NCI-H1417 (cell line): Measurements from ENCODE around the gene PCDHGB4.
"Not testable (repeated sequence)": the region's sequence is repeated elsewhere in the genome, so short reads cannot be mapped to it uniquely, and the experiment has no call there.

Experiments
- DNase-seq, 3 experiments: peaks; one replicate each; lab custom pipeline; 2025; lab: John Stamatoyannopoulos, UW

Gene PCDHGB4

GRCh38 chr5:141430332-141431113 is 43.0 kb downstream of the PCDHGB4 start, which contains the start of gene PCDHGA12:
PCDHGA12 (plus strand) TSS chr5:141430507; CDS start chr5:141430760, 253 bp downstream.
- no peak for DNase-seq

GRCh38 chr5:141431286-141431685 is 43.8 kb downstream of the PCDHGB4 start:
- DNase-seq, result no peak

DNA sequence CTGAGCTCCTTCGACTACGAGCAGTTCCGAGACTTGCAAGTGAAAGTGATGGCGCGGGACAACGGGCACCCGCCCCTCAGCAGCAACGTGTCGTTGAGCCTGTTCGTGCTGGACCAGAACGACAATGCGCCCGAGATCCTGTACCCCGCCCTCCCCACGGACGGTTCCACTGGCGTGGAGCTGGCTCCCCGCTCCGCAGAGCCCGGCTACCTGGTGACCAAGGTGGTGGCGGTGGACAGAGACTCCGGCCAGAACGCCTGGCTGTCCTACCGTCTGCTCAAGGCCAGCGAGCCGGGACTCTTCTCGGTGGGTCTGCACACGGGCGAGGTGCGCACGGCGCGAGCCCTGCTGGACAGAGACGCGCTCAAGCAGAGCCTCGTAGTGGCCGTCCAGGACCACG is 44.8 kb downstream of the PCDHGB4 start:
- not testable (repeated sequence) for DNase-seq

GRCh38 chr5:141432726-141433125 is 45.2 kb downstream of the PCDHGB4 start:
- DNase-seq, result not testable (repeated sequence)

GRCh38 chr5:141434006-141434405 is 46.5 kb downstream of the PCDHGB4 start:
- DNase-seq, result no peak

GRCh38 chr5:141437221-141437620 is 49.7 kb downstream of the PCDHGB4 start:
- DNase-seq, result no peak

GRCh38 chr5:141439411-141440141 is 52.1 kb downstream of the PCDHGB4 start:
- no peak for DNase-seq
